Measurements from ENCODE around the gene ZNF160.
"Not testable (repeated sequence)": the region's sequence is repeated elsewhere in the genome, so short reads cannot be mapped to it uniquely, and the experiment has no call there.

ZNF160 gene

GRCh38 chr19:53103234-53104203 lies at the start of gene ZNF160:
ZNF160 (minus strand) TSS chr19:53103422; CDS start chr19:53086276, 17,146 bp downstream.
- DNase-seq = peak; percentile 98 to 99 (median 98)

GRCh38 chr19:53147645-53148044 lies 44.4 kb upstream of the ZNF160 start:
- DNase-seq = no peak

- no peak for DNase-seq
Observed at GRCh38 chr19:53140351-53140750, 37.1 kb upstream of the ZNF160 start.

- DNase-seq = no peak
Observed at GRCh38 chr19:53136432-53136831, 33.2 kb upstream of the ZNF160 start.

- peak in 3 of 4 experiments; percentile 4 to 9 (median 6) for DNase-seq
Observed at GRCh38 chr19:53132141-53132991, 29.1 kb upstream of the ZNF160 start, which contains the start of gene ZNF415. ZNF415 (minus strand) TSS chr19:53132910; CDS start chr19:53122676, 10,234 bp downstream.

- no peak for DNase-seq
Observed at GRCh38 chr19:53131727-53132126, 28.5 kb upstream of the ZNF160 start.

- DNase-seq = no peak
Observed at GRCh38 chr19:53131085-53131590, 27.9 kb upstream of the ZNF160 start.

GRCh38 chr19:53130506-53130905 lies 27.3 kb upstream of the ZNF160 start:
- DNase-seq = no peak

- DNase-seq = not testable (repeated sequence)
Observed at GRCh38 chr19:53126733-53127526, 23.7 kb upstream of the ZNF160 start.

GRCh38 chr19:53123400-53123799 lies 20.2 kb upstream of the ZNF160 start:
- DNase-seq = no peak

- no peak for DNase-seq
Observed at GRCh38 chr19:53112286-53112685, 9.1 kb upstream of the ZNF160 start.

- DNase-seq = no peak
Observed at GRCh38 chr19:53109527-53109926, 6.3 kb upstream of the ZNF160 start.

- DNase-seq = peak in 1 of 4 experiments; percentile 36
Observed at GRCh38 chr19:53102756-53103233, 427 bp downstream of the ZNF160 start.

- DNase-seq = no peak
Observed at GRCh38 chr19:53102206-53102755, 941 bp downstream of the ZNF160 start.

- no peak for DNase-seq
Observed at GRCh38 chr19:53101518-53101917, 1.7 kb downstream of the ZNF160 start.

GRCh38 chr19:53098570-53098969 lies 4.7 kb downstream of the ZNF160 start:
- not testable (repeated sequence) for DNase-seq

- DNase-seq = not testable (repeated sequence)
Observed at GRCh38 chr19:53096982-53097690, 6.1 kb downstream of the ZNF160 start.

- DNase-seq = not testable (repeated sequence)
Observed at GRCh38 chr19:53096579-53096978, 6.6 kb downstream of the ZNF160 start.

GRCh38 chr19:53094754-53095575 lies 8.3 kb downstream of the ZNF160 start:
- no peak for DNase-seq

- no peak for DNase-seq
Observed at GRCh38 chr19:53092723-53093122, 10.5 kb downstream of the ZNF160 start.
